Tibial nerve (tissue), 3 donors: ENCODE data around the gene TBC1D5.

Experiments used
- CTCF ChIP-seq, 5 experiments: fragments of 200-600 bp in 3 of 5; fragments of 450-650 bp in 2 of 5; sonication (generic) in 3 of 5; IDR thresholded peaks; one replicate each; pipeline ENCODE4 v1.5.1; 2016 to 2019; ENCODE audit warnings: antibody characterized with exemption in 5 of 5, mild to moderate bottlenecking in 3 of 5, moderate library complexity in 2 of 5
- POLR2A ChIP-seq, 2 donors: fragments of 450-650 bp; IDR thresholded peaks; one replicate each; pipeline ENCODE4 v1.6.1; 2017; ENCODE audit warnings: antibody characterized with exemption in 2 of 2, mild to moderate bottlenecking in 2 of 2, moderate library complexity in 2 of 2

DNA sequence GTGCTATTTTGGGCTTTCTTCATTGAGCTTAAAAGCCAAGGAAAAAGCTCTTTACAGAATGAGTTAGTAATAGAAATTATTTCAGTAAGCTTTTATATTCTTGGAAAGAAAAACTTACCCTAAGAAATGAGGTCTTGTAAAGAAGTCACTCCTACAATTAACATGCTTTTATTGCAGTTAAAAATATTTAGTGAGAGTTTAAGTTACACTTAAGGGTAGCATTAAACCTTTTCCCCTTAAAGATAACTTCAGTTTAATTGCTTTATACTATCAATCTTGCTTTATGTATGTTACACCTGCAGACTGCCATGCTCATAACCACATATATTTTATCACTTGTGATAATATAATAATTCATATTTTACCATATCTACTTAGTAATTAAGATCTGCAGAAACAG is 431.4 kb downstream of the TBC1D5 start:
- no peak for TF ChIP-seq CTCF (IDR thresholded peaks at IDR 0.05)
- TF ChIP-seq POLR2A (IDR thresholded peaks at IDR 0.05): no peak
